MM.1S (cell line): Measurements from ENCODE around the gene WSB1.

ENCODE experiments used
- DNase-seq: peaks from one replicate; pipeline ENCODE4 v3.0.0-alpha.2; 2015
- H2AFZ ChIP-seq: fragments of 300-600 bp; sonication (generic); 2 replicates; pipeline ENCODE4 v1.6.0; 2016; ENCODE audit warnings: antibody characterized with exemption, low read length
- H3F3A ChIP-seq: fragments of 300-600 bp; sonication (generic); 2 replicates; pipeline ENCODE4 v1.6.1; 2016; ENCODE audit warnings: mild to moderate bottlenecking, antibody characterized with exemption, low read length, moderate library complexity, mixed read lengths; ENCODE audit not compliant: insufficient read depth
- H3K27ac ChIP-seq: fragments of 300-600 bp; sonication (generic); 2 replicates; pipeline ENCODE4 v1.5.1; 2016; ENCODE audit warnings: mild to moderate bottlenecking, low read length
- H3K27me3 ChIP-seq: fragments of 300-600 bp; sonication (generic); replicated peaks from 2 replicates; pipeline ENCODE4 v1.6.0; 2016; ENCODE audit warnings: low read length; ENCODE audit not compliant: insufficient read depth
- H3K36me3 ChIP-seq: fragments of 300-600 bp; sonication (generic); replicated peaks from 2 replicates; pipeline ENCODE4 v1.6.1; 2016; ENCODE audit warnings: mild to moderate bottlenecking, low read length, mixed read lengths; ENCODE audit not compliant: insufficient read depth
- H3K4me1 ChIP-seq: fragments of 300-600 bp; sonication (generic); 2 replicates; pipeline ENCODE4 v1.6.1; 2016; ENCODE audit warnings: low read length, mixed read lengths
- H3K4me2 ChIP-seq: fragments of 300-600 bp; sonication (generic); 2 replicates; pipeline ENCODE4 v1.6.0; 2016; ENCODE audit warnings: low read depth, low read length
- H3K4me3 ChIP-seq: fragments of 300-600 bp; sonication (generic); 2 replicates; pipeline ENCODE4 v1.5.1; 2016; ENCODE audit warnings: low read length, mixed read lengths
- H3K79me2 ChIP-seq: fragments of 300-600 bp; sonication (generic); 2 replicates; pipeline ENCODE4 v1.6.1; 2016; ENCODE audit warnings: mixed run types, low read length, mixed read lengths
- H3K9ac ChIP-seq: fragments of 300-600 bp; sonication (generic); 2 replicates; pipeline ENCODE4 v1.6.1; 2016; ENCODE audit warnings: low read length, mixed read lengths
- H3K9me2 ChIP-seq: fragments of 300-600 bp; sonication (generic); replicated peaks from 2 replicates; pipeline ENCODE4 v1.6.1; 2016; ENCODE audit warnings: mild to moderate bottlenecking, low read length, mixed read lengths; ENCODE audit not compliant: insufficient read depth
- H3K9me3 ChIP-seq: fragments of 300-600 bp; sonication (generic); replicated peaks from 2 replicates; pipeline ENCODE4 v1.6.1; 2016; ENCODE audit warnings: mild to moderate bottlenecking, low read length, mixed read lengths; ENCODE audit not compliant: insufficient read depth
- H4K20me1 ChIP-seq: fragments of 300-600 bp; sonication (generic); 2 replicates; pipeline ENCODE4 v1.6.1; 2016; ENCODE audit warnings: mild to moderate bottlenecking, low read length, moderate library complexity, mixed read lengths; ENCODE audit not compliant: insufficient read depth
- CTCF ChIP-seq: fragments of 300-600 bp; sonication (generic); IDR thresholded peaks from 2 replicates; pipeline ENCODE4 v1.5.1; 2016; ENCODE audit warnings: antibody characterized with exemption, low read length, mixed read lengths
- EZH2 ChIP-seq: fragments of 300-600 bp; sonication (generic); optimal IDR thresholded peaks from 2 replicates; pipeline ENCODE3; 2017; ENCODE audit warnings: low read depth, mild to moderate bottlenecking, antibody characterized with exemption, low read length, mixed read lengths
- EZH2phosphoT487 ChIP-seq: fragments of 300-600 bp; sonication (generic); IDR thresholded peaks from 2 replicates; pipeline ENCODE4 v1.6.1; 2018; ENCODE audit warnings: antibody characterized with exemption, low read length

Gene WSB1

DNA sequence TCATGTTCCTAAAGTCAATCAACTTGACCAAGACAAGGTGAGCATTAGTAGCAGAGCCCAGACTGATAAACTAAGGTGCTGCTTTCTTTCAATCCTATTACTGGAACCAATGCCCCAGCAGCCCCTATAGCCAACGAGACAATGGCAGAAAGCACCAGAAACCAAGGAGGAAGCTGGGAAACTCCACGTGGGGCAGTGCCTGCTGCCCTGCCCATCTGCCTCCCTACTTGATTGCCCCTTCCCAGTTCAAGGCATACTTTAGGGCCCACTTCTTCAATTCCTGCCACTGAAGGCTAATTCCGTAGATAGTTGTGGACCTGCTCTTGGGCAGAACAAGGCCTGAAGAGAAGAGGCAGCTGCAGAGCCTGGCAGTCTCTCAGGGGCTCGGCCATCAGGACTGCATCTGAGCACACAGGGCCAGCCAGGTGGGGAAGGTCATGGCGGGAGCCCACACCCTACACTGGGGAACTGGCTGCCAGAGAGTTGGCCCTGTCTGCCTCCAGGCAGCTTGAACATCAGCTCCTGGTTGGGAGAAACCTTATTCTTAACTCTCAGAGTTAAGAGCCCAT lies 30.9 kb downstream of the WSB1 start:
- no peak for DNase-seq
- Histone ChIP-seq H3K4me2 (no peak overlapping the region), H4K20me1 (no peaks in the 10 kb centered on the region), H3K9ac (no peak overlapping the region), H3K27ac (no peak overlapping the region), H3K4me1 (no peaks in the 10 kb centered on the region), H3K79me2 (no peaks in the 10 kb centered on the region), H3F3A (no peaks in the 10 kb centered on the region), H2AFZ (no peak overlapping the region), H3K36me3 (no peaks in the 10 kb centered on the region), H3K9me2 (no peaks in the 10 kb centered on the region), H3K4me3 (no peak overlapping the region), H3K9me3 (no peaks in the 10 kb centered on the region), H3K27me3 (no peaks in the 10 kb centered on the region)
- TF ChIP-seq CTCF = no peak
- no peak for TF ChIP-seq EZH2
- TF ChIP-seq EZH2phosphoT487 = no peak

- no peak overlapping the region for H2AFZ ChIP-seq
- no peaks in the 10 kb centered on the region for H3K27me3 ChIP-seq
- no peaks in the 10 kb centered on the region for H3K79me2 ChIP-seq
- no peak overlapping the region for H3K9ac ChIP-seq
- H3K9me3 ChIP-seq = no peaks in the 10 kb centered on the region
- H3K9me2 ChIP-seq = no peaks in the 10 kb centered on the region
- no peak overlapping the region for H3K4me3 ChIP-seq
- H3F3A ChIP-seq = no peaks in the 10 kb centered on the region
- H3K4me2 ChIP-seq = no peak overlapping the region
- H3K4me1 ChIP-seq = no peaks in the 10 kb centered on the region
- no peak for TF ChIP-seq EZH2
- no peak for TF ChIP-seq CTCF
- TF ChIP-seq EZH2phosphoT487 = no peak
- H4K20me1 ChIP-seq = no peaks in the 10 kb centered on the region
- H3K36me3 ChIP-seq = no peaks in the 10 kb centered on the region
- no peak overlapping the region for H3K27ac ChIP-seq
- DNase-seq = no peak
These were observed 32.1 kb downstream of the WSB1 start for GRCh38 chr17:27326051-27326450.

GRCh38 chr17:27326585-27326984 lies 32.7 kb downstream of the WSB1 start:
- no peak for DNase-seq
- Histone ChIP-seq H3K9ac (no peak overlapping the region), H2AFZ (no peak overlapping the region), H4K20me1 (no peaks in the 10 kb centered on the region), H3K9me3 (no peaks in the 10 kb centered on the region), H3K79me2 (no peaks in the 10 kb centered on the region), H3F3A (no peaks in the 10 kb centered on the region), H3K27ac (no peak overlapping the region), H3K4me2 (no peak overlapping the region), H3K4me3 (no peak overlapping the region), H3K36me3 (no peaks in the 10 kb centered on the region), H3K27me3 (no peaks in the 10 kb centered on the region), H3K4me1 (no peaks in the 10 kb centered on the region), H3K9me2 (no peaks in the 10 kb centered on the region)
- no peak for TF ChIP-seq CTCF
- no peak for TF ChIP-seq EZH2phosphoT487
- no peak for TF ChIP-seq EZH2
